A673 (cell line): ENCODE data around the gene FILIP1. TPM values are rescaled to one million over a fixed set of nuclear protein-coding genes. Genes with fewer than 3 reads are reported as not detected.

ENCODE experiments used
- BruUV-seq: library from RNA; stranded (reverse); fragments of 400-500 nt; replicated peaks from 2 replicates; lab custom pipeline; 2021; lab: Mats Ljungman, UMichigan
- CTCF ChIA-PET: fragments of 300-600 bp; sonication (Branson Sonifier 250); formaldehyde crosslinking; loops from one replicate; lab custom pipeline; 2022; ENCODE audit warnings: antibody characterized with exemption; lab: Charles Lee
- POLR2A ChIA-PET: fragments of 300-600 bp; sonication (Branson Sonifier 250); formaldehyde crosslinking; loops from one replicate; lab custom pipeline; 2022; ENCODE audit warnings: antibody characterized with exemption; ENCODE audit not compliant: low non-redundant PET; lab: Charles Lee
- DNase-seq: peaks from one replicate; pipeline ENCODE4 v3.0.0-alpha.2; 2015; ENCODE audit warnings: low spot score
- H3K27ac ChIP-seq: fragments of 200-600 bp; sonication (generic); 2 replicates; pipeline ENCODE4 v1.5.1; 2016; ENCODE audit warnings: mixed run types, low read depth, mild to moderate bottlenecking, mixed read lengths, antibody characterized with exemption, low read length; ENCODE audit not compliant: poor library complexity, severe bottlenecking
- H3K27me3 ChIP-seq: fragments of 200-600 bp; sonication (generic); replicated peaks from 2 replicates; pipeline ENCODE4 v1.6.1; 2017; ENCODE audit warnings: mixed run types, low read depth, mild to moderate bottlenecking, mixed read lengths, antibody characterized with exemption, low read length; ENCODE audit not compliant: insufficient read depth, poor library complexity
- H3K36me3 ChIP-seq: fragments of 200-600 bp; sonication (generic); 2 replicates; pipeline ENCODE4 v1.6.1; 2016; ENCODE audit warnings: mixed run types, mild to moderate bottlenecking, mixed read lengths, antibody characterized with exemption, low read length; ENCODE audit not compliant: insufficient read depth, poor library complexity, severe bottlenecking
- H3K4me1 ChIP-seq: fragments of 200-600 bp; sonication (generic); 2 replicates; pipeline ENCODE4 v1.6.1; 2017; ENCODE audit warnings: mixed run types, mild to moderate bottlenecking, mixed read lengths, antibody characterized with exemption, low read length; ENCODE audit not compliant: insufficient read depth, poor library complexity, severe bottlenecking
- H3K4me3 ChIP-seq: fragments of 200-600 bp; sonication (generic); 2 replicates; pipeline ENCODE4 v1.5.1; 2016; ENCODE audit warnings: low read depth, mixed run types, mild to moderate bottlenecking, mixed read lengths, low read length; ENCODE audit not compliant: poor library complexity, severe bottlenecking
- H3K9me3 ChIP-seq: fragments of 200-600 bp; sonication (generic); 2 replicates; pipeline ENCODE4 v1.6.1; 2016; ENCODE audit warnings: mixed run types, low read depth, mild to moderate bottlenecking, mixed read lengths, antibody characterized with exemption, low read length; ENCODE audit not compliant: poor library complexity, severe bottlenecking
- CTCF ChIP-seq: fragments of 300-800, 200-600 bp; sonication (generic); conservative IDR thresholded peaks from 2 replicates; pipeline ENCODE4 v1.5.1; 2017; ENCODE audit warnings: low read depth, mild to moderate bottlenecking, antibody characterized with exemption, low read length, moderate library complexity, mixed read lengths
- EZH2 ChIP-seq: fragments of 200-600 bp; sonication (generic); IDR thresholded peaks from 2 replicates; pipeline ENCODE4 v1.6.1; 2017; ENCODE audit warnings: borderline replicate concordance, low read depth, mild to moderate bottlenecking, mixed read lengths, antibody characterized with exemption, low read length; ENCODE audit not compliant: poor library complexity, severe bottlenecking
- intact Hi-C: fragments of 100-400 bp; cut with micrococcal nuclease; formaldehyde crosslinking; loops from one replicate; pipeline ENCODE4 v1.10.0; 2022; ENCODE audit not compliant: unreplicated experiment
- total RNA-seq: library from RNA; stranded (reverse); gene quantifications from 2 replicates; pipeline ENCODE4 v1.2.3, GENCODE V29; 2021

Gene FILIP1
- total RNA-seq, 1 experiment from 2014 or later = 0.32 TPM

- no peak overlapping the region for H3K27ac ChIP-seq
- H3K36me3 ChIP-seq = no peaks in the 10 kb centered on the region
- ChIA-PET POLR2A (interaction anchor here (0.6 kb wide), 1 partner anchor 52 kb away, joined by 3 read pairs; no protein-coding TSS in a partner anchor), CTCF (no interaction called here)
- no peaks in the 10 kb centered on the region for H3K27me3 ChIP-seq
- H3K4me1 ChIP-seq = peaks cover 50% of the 10 kb centered on the region
- H3K9me3 ChIP-seq = no peaks in the 10 kb centered on the region
- peak; percentile 28 for DNase-seq
- intact Hi-C loops = no loop called here
- TF ChIP-seq EZH2 (no peak), CTCF (no peak)
- H3K4me3 ChIP-seq = no peak overlapping the region
- BruUV-seq = no TSS peak
These were observed 215.0 kb downstream of the FILIP1 start for GRCh38 chr6:75278474-75279077.

GRCh38 chr6:75275067-75275466, 218.5 kb downstream of the FILIP1 start:
- POLR2A ChIA-PET = interaction anchor here (0.7 kb wide), 1 partner anchor 10 kb away, joined by 7 read pairs; no protein-coding TSS in a partner anchor
- Histone ChIP-seq H3K9me3 (peaks cover 12% of the 10 kb centered on the region), H3K4me3 (no peak overlapping the region), H3K4me1 (peaks cover 28% of the 10 kb centered on the region), H3K27ac (no peak overlapping the region), H3K27me3 (no peaks in the 10 kb centered on the region), H3K36me3 (peaks cover 8% of the 10 kb centered on the region)
- intact Hi-C loops = no loop called here
- BruUV-seq = no TSS peak
- TF ChIP-seq EZH2 = no peak
- TF ChIP-seq CTCF = no peak
- CTCF ChIA-PET = no interaction called here
- peak; percentile 38 for DNase-seq

GRCh38 chr6:75273009-75273408, 220.6 kb downstream of the FILIP1 start:
- no TSS peak for BruUV-seq
- intact Hi-C loops = no loop called here
- peaks cover 12% of the 10 kb centered on the region for H3K9me3 ChIP-seq
- peaks cover 9% of the 10 kb centered on the region for H3K4me1 ChIP-seq
- H3K27me3 ChIP-seq = no peaks in the 10 kb centered on the region
- CTCF ChIA-PET = no interaction called here
- no peak overlapping the region for H3K27ac ChIP-seq
- peaks cover 8% of the 10 kb centered on the region for H3K36me3 ChIP-seq
- H3K4me3 ChIP-seq = no peak overlapping the region
- DNase-seq = no peak
- POLR2A ChIA-PET = no interaction called here
- TF ChIP-seq CTCF (no peak), EZH2 (no peak)
